GM18951 (cell line): ENCODE data around the gene MICAL3.
"Not testable (repeated sequence)": the region's sequence is repeated elsewhere in the genome, so short reads cannot be mapped to it uniquely, and the experiment has no call there.

ENCODE experiments used
- POLR2A ChIP-seq: IDR thresholded peaks from 4 replicates; pipeline ENCODE4 v1.6.1; 2011; ENCODE audit warnings: mild to moderate bottlenecking; ENCODE audit not compliant: insufficient read length, insufficient read depth; ENCODE audit errors: extremely low read depth
- in situ Hi-C: fragments of 300-500 bp; cut with MboI; formaldehyde crosslinking; loops from one replicate; pipeline ENCODE4 v1.12.0; 2022; ENCODE audit warnings: low sequenced_read_pairs, mixed read lengths, inconsistent platforms; ENCODE audit not compliant: unreplicated experiment

The MICAL3 gene

DNA sequence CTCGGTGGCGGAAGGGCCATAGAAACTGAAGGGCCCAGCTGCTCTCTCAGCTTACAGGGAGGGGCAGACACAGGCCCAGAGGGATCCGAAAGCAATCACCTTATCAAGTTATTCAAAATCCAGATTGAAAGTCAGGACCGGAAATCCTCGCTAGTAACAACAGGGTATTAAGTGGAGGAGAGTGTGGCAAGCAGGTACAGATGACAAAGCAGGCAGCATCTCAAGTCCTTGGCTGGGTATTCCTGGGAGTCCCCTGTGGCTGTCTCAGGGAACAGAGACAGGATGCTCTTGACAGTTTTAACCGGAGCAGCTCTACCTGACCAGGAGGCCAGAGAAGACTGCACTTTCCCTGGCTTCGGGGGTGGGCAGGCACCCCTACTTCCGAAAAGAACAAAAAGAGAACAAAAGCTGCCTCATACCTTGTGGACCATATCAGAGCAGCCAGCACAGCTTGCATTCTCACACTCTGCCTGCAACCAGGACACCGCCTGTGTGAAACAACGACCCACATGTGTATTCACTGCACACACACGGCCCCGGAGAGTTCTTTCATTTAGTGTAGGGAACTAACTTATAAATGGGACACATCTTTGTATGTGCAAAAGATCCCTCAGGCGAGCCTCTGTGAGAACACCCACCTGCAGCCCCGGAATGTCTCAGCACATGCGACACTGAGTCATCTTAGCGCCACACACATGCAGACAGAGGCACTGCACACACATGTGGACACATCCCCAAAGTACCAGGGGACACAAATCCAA is 78.3 kb downstream of the MICAL3 start:
- in situ Hi-C loops = no loop called here
- no peak for TF ChIP-seq POLR2A

DNA sequence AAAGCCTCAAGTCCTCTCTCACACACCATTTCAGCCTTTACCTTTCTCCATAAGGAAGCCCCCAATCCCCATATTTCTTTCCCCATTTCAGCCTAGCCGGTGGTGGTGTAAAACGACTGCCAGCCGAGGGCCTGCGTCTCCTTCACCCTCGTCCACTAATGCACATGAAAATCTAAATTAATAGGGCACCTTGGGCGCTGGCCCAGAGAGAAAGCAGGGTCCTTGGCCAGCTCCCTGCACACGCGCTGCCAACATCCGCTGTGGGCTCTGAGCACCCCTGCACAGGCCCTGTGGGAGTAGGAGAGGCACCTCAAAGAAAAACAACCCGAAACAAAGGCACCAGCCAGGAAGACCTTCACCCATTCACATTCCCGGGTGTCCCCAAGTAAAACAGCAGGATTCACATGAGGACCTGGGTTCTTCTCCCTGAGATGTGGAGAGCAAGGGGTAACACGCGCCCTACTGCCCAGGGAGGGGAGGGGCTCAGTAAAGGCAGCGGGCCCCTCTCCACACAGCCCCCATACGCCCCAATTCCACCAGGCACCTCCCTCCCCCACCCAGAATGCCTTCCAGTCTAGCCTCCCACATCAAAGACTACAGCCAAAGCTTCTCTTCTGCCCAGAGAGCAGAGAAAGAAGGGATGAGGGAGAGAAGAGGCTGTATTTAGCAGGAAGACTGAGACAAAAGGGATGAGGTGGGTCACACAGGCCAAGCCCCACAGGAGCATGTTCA is 79.0 kb downstream of the MICAL3 start:
- in situ Hi-C loops = no loop called here

DNA sequence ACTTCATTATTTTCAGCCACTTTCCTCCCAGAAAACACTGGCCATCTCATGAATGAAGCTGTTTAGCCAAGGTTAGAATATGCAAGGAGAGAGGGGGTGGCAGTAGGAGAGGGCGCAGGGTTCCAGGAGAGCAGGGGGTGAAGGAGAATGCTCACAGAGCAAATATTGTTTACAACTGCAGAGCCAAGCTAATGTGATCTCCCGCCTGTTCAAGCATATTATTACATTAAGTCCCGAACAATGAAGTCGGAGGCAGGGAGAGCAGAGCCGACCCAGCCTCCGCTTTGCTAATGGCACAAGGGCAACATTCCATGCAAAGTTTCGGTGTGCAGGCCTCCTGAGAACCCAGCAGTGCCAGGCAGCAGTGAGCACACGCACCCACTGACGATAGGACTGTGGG is 80.1 kb downstream of the MICAL3 start:
- in situ Hi-C loops = no loop called here
- TF ChIP-seq POLR2A = no peak

More for the DNA sequence above, 79.0 kb downstream of the MICAL3 start:
- TF ChIP-seq POLR2A = no peak

DNA sequence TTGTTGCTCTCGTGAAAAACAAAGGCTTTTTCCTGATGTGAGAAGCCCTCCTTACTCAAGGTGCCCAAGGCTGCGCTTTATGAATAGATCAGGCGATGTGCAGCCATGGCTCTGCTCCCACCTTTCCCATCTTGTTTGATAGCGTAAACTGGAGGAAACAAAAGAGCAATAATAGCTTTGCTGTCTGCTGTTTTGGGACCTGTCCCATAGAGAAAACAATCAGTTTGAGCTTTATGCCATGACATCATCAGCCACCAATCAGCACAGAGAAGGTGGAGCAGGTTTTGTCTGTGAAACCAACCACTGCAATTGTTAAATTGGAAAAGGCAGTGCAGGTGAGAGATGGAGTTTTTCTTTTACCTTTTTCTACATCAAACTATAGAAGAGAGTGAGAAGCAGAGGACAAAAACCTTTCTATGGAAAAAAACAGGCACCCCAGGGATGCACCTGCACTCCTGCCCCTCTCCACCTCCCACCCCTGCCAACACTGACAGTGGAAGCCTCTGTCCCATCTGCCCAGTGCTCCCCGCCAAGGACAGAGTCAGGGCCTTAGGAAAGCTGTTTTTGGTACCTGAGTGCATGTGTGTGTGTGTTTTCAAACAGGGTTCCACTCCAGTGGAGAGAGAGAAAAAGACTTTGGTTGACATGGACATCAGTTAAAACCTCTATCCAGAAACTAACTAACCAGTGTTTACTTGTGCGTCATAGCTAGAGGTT is 80.7 kb downstream of the MICAL3 start:
- in situ Hi-C loops = no loop called here
- no peak for TF ChIP-seq POLR2A

DNA sequence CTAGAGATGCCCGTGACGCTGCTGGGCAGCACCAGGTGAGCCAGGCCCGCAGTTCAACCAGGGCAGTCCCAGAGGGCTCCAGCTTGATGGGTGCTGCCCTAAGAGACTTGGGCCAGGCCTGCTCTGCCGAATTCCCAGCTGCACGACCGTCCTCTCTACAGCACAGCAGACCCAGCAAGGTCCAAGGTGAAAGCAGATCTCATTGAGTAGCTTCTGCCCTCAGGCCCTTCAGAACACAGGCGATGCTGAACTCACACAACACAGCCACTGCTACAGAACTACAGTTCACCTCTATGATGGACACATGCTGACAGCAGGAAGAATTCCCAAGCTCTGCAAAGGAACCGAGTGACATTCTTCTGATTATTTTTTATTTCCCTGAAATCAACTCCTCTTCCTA is 81.6 kb downstream of the MICAL3 start:
- no peak for TF ChIP-seq POLR2A
- in situ Hi-C loops = no loop called here

DNA sequence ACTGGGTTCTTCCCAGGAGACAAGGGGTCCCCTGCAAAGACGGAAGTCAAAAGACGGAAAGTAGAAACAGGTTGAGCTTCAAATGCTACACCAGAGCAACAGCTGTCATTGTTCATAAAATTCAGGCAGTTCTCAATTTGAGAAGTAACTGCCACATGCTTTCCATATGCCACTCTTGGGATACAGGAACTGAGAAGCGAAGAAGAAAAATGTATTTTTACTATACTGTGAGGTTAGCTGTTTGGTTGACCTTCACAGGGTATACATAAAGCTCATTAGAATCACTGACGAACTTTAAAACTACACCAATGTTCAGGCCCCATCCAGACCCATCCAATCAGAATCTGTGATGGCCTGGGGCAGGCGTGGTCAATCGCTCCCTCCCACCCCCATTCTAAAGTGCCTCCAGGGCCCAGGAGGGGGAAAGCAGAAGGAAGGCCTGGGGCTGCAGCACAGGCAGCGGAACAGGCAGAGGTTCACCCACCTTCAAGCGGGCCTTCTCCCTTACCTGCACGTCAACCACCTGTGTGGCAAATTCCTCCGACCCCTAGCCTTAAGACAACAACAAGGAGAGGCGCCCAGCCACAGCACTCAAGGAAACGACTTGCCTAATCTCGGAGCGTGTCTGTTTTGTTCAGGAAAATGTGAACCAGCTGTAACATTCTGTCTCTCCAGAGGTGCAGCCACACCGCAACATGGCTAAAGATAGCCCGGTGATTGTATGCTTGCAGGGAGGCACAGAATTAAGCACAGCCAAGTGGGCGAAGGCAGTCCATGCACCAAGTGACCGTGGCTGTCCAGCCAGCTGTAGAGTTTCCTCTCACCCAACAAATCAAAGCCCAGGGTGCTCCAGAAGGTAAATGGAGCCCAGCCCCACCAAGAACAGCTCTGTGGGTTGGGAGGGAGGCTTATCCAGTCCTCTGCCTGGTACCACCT is 82.6 kb downstream of the MICAL3 start:
- TF ChIP-seq POLR2A = no peak
- in situ Hi-C loops = no loop called here

DNA sequence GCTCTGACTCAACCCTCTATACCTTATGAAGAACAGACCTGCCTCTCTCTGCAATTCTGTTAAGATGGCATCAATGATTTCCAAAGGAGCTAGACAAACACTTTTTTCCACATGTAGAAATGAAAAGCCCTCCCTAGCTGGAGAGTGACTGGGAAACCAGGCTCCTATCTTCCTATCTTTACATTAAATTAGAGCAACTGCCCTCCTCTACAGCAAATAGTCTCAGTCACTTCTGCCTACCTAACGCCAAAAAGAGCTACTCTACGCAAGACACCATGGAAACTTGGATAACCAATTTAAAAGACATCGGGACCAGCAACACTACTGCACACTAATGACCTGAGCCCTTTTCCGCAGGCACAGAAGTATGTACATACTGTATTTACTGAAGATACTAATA is 84.8 kb downstream of the MICAL3 start:
- in situ Hi-C loops = no loop called here
- TF ChIP-seq POLR2A = no peak

DNA sequence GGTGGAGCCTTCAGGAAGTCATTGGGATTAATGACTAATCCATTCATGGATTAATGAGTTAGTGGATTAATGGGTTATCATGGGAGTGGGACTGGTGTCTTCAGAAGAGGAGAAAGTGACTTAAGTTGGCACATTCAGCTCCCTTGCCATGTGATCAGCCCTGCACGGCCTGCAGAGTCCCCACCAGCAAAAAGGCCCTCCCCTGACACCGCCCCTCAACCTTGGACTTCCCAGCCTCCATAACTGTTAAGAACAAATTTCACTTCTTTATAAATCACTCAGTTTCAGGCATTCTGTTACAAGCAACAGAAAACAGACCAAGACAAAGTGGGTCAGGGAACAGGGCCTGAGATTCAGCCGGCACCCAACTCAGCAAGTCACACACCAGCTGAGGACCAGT is 85.3 kb downstream of the MICAL3 start:
- TF ChIP-seq POLR2A = no peak
- in situ Hi-C loops = no loop called here

DNA sequence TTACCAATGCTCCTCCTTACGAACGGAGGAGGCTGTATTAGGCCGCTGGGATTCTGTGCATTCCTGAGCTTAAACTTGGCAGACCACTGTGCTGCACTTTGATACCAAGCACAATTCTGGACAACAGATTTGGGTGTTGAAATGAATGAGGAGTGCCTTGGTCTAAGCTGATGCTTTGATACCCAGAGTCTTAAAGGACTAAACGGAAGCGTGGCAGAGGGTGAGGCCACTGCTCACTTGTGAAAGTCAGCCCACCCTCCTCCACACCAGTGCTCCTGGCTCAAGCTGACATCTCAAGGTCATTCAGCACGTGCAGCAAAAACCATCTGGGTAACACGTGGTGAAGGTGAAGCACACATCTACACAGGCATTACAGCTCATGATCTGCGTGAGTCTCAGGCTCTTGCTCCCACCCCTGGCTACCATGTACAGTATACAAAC is 85.9 kb downstream of the MICAL3 start:
- no peak for TF ChIP-seq POLR2A
- in situ Hi-C loops = no loop called here

DNA sequence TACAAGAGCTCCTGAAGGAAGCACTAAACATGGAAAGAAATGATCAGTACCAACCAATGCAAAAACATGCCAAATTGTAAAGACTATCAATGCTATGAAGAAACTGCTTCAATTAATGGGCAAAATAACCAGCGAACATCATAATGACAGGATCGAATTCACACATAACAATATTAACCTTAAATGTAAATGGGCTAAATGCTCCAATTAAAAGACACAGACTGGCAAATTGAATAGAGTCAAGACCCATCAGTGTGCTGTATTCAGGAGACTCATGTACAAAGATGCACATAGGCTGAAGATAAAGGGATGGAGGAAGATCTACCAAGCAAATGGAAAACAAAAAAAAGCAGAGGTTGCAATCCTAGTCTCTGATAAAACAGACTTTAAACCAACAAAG is 91.9 kb downstream of the MICAL3 start:
- in situ Hi-C loops = not testable (repeated sequence)

DNA sequence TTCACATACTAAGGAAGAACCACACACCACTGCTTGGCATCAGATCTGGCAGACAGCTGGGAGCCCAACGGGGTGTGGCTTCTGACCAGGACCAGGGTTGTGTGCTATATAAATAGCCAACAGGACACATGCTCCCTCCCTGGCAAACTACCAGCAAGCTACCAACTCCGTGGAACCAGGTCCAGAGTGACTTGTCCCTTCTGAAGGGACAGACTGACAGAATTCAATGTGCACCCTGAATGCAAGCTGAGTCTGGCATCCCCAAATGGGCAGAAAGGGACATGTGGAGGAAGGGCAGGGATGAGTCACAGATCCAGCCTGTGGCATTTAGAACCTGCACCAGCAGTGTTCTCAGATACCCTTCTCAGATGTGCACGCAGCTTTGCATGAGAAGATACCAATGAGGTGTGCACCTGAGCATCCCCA is 92.9 kb downstream of the MICAL3 start:
- in situ Hi-C loops = no loop called here

DNA sequence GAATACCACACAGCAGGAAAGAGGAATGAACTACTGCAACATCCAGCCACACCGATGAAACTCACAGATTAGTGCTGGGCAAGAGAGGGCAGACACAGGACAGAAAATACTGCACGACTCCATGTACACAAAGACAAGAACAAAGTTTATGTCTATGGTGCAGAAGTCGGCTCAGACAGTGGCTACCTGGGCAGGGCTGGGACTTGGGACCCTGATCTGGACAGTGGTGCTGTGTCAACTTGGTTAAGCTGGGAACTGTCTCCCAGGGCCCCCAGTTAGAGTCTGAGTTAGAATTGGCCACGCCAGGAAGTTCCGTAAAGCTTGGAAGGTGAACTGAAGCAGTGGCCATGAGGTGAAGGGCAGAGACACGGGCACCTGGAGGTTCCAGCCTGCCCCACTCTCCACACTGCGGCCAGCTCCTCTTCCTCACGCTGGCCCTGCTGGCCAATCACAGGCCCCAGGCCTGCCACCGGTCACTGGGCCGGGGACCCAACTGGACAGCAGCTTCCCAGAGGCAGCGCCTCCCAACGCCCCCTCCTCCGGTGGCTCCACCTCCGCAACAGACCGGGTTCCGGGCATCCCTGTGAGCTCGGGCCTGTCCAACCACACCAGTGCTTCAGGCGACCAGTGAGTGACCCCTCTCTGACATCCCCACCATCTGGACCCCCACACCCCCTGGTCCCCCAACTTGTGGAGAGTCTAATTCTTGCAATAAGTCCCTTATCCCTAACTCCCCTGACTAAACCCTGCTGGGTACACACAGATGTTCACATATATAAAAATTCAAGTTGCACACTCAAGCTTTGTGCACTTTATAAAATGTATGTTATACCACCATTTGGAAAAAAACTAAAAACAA is 93.7 kb downstream of the MICAL3 start:
- in situ Hi-C loops = no loop called here
- no peak for TF ChIP-seq POLR2A

More for the DNA sequence above, 92.9 kb downstream of the MICAL3 start:
- TF ChIP-seq POLR2A = no peak
